HEK293 (cell line): ENCODE measurements around the gene NFIX.

Experiments
- BCL11A ChIP-seq: fragments of 450-650 bp; formaldehyde crosslinking; IDR thresholded peaks from 2 replicates; pipeline ENCODE4 v1.5.1; 2016; ENCODE audit warnings: low read depth, missing biosample characterization, missing genetic modification characterization
- GLIS1 ChIP-seq: fragments of 450-650 bp; formaldehyde crosslinking; IDR thresholded peaks from 2 replicates; pipeline ENCODE4 v1.5.1; 2016; ENCODE audit warnings: missing biosample characterization, missing genetic modification characterization
- HIC1 ChIP-seq: fragments of 450-650 bp; formaldehyde crosslinking; IDR thresholded peaks from 2 replicates; pipeline ENCODE4 v1.5.1; 2016; ENCODE audit warnings: missing biosample characterization, missing genetic modification characterization
- HOXA7 ChIP-seq: sonication (generic); formaldehyde crosslinking; IDR thresholded peaks from 2 replicates; pipeline ENCODE4 v1.8.1; 2022; ENCODE audit warnings: missing genetic modification reagents, borderline replicate concordance
- HOXC10 ChIP-seq: sonication (generic); formaldehyde crosslinking; IDR thresholded peaks from 2 replicates; pipeline ENCODE4 v1.8.1; 2023; ENCODE audit warnings: mild to moderate bottlenecking, missing genetic modification reagents
- KLF10 ChIP-seq: fragments of 450-650 bp; IDR thresholded peaks from 2 replicates; pipeline ENCODE4 v1.5.1; 2018; ENCODE audit warnings: missing biosample characterization, mild to moderate bottlenecking, missing genetic modification characterization
- KLF8 ChIP-seq: fragments of 450-650 bp; formaldehyde crosslinking; IDR thresholded peaks from 2 replicates; pipeline ENCODE4 v1.5.1; 2016; ENCODE audit warnings: missing biosample characterization, missing genetic modification characterization
- SCRT2 ChIP-seq: fragments of 450-650 bp; formaldehyde crosslinking; IDR thresholded peaks from 2 replicates; pipeline ENCODE4 v1.5.1; 2016; ENCODE audit warnings: missing biosample characterization, missing genetic modification characterization
- ZBTB17 ChIP-seq: fragments of 450-650 bp; formaldehyde crosslinking; IDR thresholded peaks from 2 replicates; pipeline ENCODE4 v1.5.1; 2016; ENCODE audit warnings: missing biosample characterization, missing genetic modification characterization
- ZBTB48 ChIP-seq: fragments of 450-650 bp; formaldehyde crosslinking; IDR thresholded peaks from 2 replicates; pipeline ENCODE4 v1.5.1; 2016; ENCODE audit warnings: missing biosample characterization, missing genetic modification characterization
- ZIC2 ChIP-seq: fragments of 450-650 bp; formaldehyde crosslinking; IDR thresholded peaks from 2 replicates; pipeline ENCODE4 v1.5.1; 2016; ENCODE audit warnings: missing biosample characterization, missing genetic modification characterization
- ZNF560 ChIP-seq: fragments of 450-650 bp; formaldehyde crosslinking; IDR thresholded peaks from 2 replicates; pipeline ENCODE4 v1.5.1; 2017; ENCODE audit warnings: missing biosample characterization, missing genetic modification characterization, borderline replicate concordance
- ZNF600 ChIP-seq: fragments of 450-650 bp; formaldehyde crosslinking; IDR thresholded peaks from 2 replicates; pipeline ENCODE4 v1.5.1; 2016; ENCODE audit warnings: missing biosample characterization, missing genetic modification characterization
- ZNF621 ChIP-seq: fragments of 450-650 bp; formaldehyde crosslinking; IDR thresholded peaks from 2 replicates; pipeline ENCODE4 v1.5.1; 2017; ENCODE audit warnings: missing biosample characterization, missing genetic modification characterization
- ZNF629 ChIP-seq: fragments of 450-650 bp; formaldehyde crosslinking; IDR thresholded peaks from 2 replicates; pipeline ENCODE4 v1.5.1; 2017; ENCODE audit warnings: missing biosample characterization, missing genetic modification characterization
- ZNF654 ChIP-seq: fragments of 450-650 bp; formaldehyde crosslinking; IDR thresholded peaks from 2 replicates; pipeline ENCODE4 v1.5.1; 2016; ENCODE audit warnings: low read depth, missing biosample characterization, missing genetic modification characterization
- ZNF660 ChIP-seq: fragments of 450-650 bp; IDR thresholded peaks from 2 replicates; pipeline ENCODE4 v1.5.1; 2018; ENCODE audit warnings: missing biosample characterization, mild to moderate bottlenecking, missing genetic modification characterization
- ZNF677 ChIP-seq: fragments of 450-650 bp; IDR thresholded peaks from 2 replicates; pipeline ENCODE4 v1.5.0; 2018; ENCODE audit warnings: missing biosample characterization, mild to moderate bottlenecking, missing genetic modification characterization, moderate library complexity
- ZNF692 ChIP-seq: fragments of 450-650 bp; formaldehyde crosslinking; IDR thresholded peaks from 2 replicates; pipeline ENCODE4 v1.5.1; 2016; ENCODE audit warnings: missing biosample characterization, missing genetic modification characterization
- ZNF76 ChIP-seq: fragments of 450-650 bp; formaldehyde crosslinking; IDR thresholded peaks from 2 replicates; pipeline ENCODE4; 2016; ENCODE audit warnings: low read depth, missing biosample characterization, missing genetic modification characterization, borderline replicate concordance
- ZSCAN23 ChIP-seq: fragments of 450-650 bp; formaldehyde crosslinking; IDR thresholded peaks from 2 replicates; pipeline ENCODE4 v1.5.1; 2016; ENCODE audit warnings: missing biosample characterization, missing genetic modification characterization
- ZSCAN30 ChIP-seq: fragments of 450-650 bp; IDR thresholded peaks from 2 replicates; pipeline ENCODE4 v1.5.1; 2018; ENCODE audit warnings: missing biosample characterization, mild to moderate bottlenecking, missing genetic modification characterization, moderate library complexity
- TF ChIP-seq, protein P1 (sequence below): fragments of 450-650 bp; formaldehyde crosslinking; IDR thresholded peaks from 2 replicates; pipeline ENCODE4 v1.5.1; 2016; ENCODE audit warnings: missing biosample characterization, missing genetic modification characterization
- TF ChIP-seq, protein P2 (sequence below): sonication (generic); formaldehyde crosslinking; IDR thresholded peaks from 2 replicates; pipeline ENCODE4 v1.8.1; 2022; ENCODE audit warnings: mild to moderate bottlenecking, moderate library complexity, missing genetic modification reagents
- TF ChIP-seq, protein P3 (sequence below): fragments of 450-650 bp; formaldehyde crosslinking; IDR thresholded peaks from 2 replicates; pipeline ENCODE4 v1.5.1; 2016; ENCODE audit warnings: missing biosample characterization, missing genetic modification characterization
- TF ChIP-seq, protein P4 (sequence below): fragments of 450-650 bp; formaldehyde crosslinking; IDR thresholded peaks from 2 replicates; pipeline ENCODE4 v1.5.1; 2016; ENCODE audit warnings: missing biosample characterization, missing genetic modification characterization

NFIX gene

DNA sequence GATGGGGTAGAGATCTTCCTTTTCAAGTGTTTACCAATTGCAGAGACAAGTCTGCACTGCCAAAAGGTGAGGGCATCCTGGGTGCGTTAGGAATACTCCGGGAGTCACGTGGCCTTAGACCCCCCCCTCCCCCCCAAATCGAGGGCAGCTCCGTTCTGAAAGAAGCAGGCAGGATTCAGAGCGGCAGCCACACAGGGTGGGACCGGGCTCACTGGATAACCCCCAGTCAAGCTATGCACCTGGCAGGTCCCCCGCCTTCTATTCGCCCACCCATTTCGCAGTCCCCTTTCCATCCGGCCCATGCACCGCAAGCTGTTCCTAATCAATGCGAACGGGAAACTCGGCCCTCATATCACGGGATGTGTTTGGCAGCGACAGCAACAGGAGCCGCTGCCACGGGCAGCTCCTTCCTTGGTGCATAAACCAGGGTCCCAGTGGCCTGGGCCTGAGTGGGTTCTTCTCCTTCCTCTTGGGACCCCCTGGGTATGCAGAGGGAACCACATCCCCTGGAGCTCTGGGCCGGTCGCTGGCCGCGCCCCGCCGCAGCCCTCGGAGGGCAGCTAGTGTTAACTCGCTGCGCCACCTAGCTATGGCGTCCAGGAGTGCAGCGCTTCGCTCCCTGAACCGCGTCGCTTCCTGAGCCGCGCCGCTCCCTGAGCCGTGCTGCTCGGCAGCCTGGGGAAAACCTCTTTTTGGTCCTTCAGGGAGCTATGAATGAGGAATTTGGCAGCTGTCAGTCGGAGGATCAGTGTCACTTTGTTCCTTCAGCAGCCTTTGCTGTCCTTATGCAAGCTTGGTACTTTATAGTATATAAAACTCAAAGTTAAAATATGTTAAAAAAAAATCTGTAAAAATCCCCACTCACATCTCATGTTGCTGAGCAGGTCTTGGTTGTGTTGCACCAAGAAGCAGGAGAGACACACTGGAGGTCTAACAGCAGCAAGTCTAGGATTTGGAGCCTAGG is 66.0 kb downstream of the NFIX start (continued):
- peak; percentile 60 for TF ChIP-seq ZBTB17
- TF ChIP-seq ZNF677 (tag by site-specific recombination) = no peak
- TF ChIP-seq ZNF660 (tag by site-specific recombination) = peak; percentile 69; the same call in 1 of the 2 replicates
- no peak for TF ChIP-seq ZNF560
- no peak for TF ChIP-seq ZSCAN23 (tag by site-specific recombination)
- TF ChIP-seq, protein P1, sequence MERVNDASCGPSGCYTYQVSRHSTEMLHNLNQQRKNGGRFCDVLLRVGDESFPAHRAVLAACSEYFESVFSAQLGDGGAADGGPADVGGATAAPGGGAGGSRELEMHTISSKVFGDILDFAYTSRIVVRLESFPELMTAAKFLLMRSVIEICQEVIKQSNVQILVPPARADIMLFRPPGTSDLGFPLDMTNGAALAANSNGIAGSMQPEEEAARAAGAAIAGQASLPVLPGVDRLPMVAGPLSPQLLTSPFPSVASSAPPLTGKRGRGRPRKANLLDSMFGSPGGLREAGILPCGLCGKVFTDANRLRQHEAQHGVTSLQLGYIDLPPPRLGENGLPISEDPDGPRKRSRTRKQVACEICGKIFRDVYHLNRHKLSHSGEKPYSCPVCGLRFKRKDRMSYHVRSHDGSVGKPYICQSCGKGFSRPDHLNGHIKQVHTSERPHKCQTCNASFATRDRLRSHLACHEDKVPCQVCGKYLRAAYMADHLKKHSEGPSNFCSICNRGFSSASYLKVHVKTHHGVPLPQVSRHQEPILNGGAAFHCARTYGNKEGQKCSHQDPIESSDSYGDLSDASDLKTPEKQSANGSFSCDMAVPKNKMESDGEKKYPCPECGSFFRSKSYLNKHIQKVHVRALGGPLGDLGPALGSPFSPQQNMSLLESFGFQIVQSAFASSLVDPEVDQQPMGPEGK (tag by site-specific recombination) = 0 out of 2 replicates have a peak, but pooled peaks have one; percentile 54
- TF ChIP-seq KLF8 (tag by site-specific recombination) = 0 out of 2 replicates have a peak, but pooled peaks have one; percentile 56
- TF ChIP-seq HOXC10 (CRISPR knock-in tag) = no peak
- TF ChIP-seq ZNF692 = 0 out of 2 replicates have a peak, but pooled peaks have one; percentile 54
- TF ChIP-seq, protein P2, sequence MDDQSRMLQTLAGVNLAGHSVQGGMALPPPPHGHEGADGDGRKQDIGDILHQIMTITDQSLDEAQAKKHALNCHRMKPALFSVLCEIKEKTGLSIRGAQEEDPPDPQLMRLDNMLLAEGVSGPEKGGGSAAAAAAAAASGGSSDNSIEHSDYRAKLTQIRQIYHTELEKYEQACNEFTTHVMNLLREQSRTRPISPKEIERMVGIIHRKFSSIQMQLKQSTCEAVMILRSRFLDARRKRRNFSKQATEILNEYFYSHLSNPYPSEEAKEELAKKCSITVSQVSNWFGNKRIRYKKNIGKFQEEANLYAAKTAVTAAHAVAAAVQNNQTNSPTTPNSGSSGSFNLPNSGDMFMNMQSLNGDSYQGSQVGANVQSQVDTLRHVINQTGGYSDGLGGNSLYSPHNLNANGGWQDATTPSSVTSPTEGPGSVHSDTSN (CRISPR knock-in tag) = no peak
- TF ChIP-seq ZSCAN30 (tag by site-specific recombination) = peak; percentile 86
- TF ChIP-seq GLIS1 (tag by site-specific recombination) = peak; percentile 87
- TF ChIP-seq, protein P3, sequence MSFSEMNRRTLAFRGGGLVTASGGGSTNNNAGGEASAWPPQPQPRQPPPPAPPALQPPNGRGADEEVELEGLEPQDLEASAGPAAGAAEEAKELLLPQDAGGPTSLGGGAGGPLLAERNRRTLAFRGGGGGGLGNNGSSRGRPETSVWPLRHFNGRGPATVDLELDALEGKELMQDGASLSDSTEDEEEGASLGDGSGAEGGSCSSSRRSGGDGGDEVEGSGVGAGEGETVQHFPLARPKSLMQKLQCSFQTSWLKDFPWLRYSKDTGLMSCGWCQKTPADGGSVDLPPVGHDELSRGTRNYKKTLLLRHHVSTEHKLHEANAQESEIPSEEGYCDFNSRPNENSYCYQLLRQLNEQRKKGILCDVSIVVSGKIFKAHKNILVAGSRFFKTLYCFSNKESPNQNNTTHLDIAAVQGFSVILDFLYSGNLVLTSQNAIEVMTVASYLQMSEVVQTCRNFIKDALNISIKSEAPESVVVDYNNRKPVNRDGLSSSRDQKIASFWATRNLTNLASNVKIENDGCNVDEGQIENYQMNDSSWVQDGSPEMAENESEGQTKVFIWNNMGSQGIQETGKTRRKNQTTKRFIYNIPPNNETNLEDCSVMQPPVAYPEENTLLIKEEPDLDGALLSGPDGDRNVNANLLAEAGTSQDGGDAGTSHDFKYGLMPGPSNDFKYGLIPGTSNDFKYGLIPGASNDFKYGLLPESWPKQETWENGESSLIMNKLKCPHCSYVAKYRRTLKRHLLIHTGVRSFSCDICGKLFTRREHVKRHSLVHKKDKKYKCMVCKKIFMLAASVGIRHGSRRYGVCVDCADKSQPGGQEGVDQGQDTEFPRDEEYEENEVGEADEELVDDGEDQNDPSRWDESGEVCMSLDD (tag by site-specific recombination) = no peak
- TF ChIP-seq ZNF600 (tag by site-specific recombination) = peak; percentile 71
- TF ChIP-seq HIC1 = no peak
- peak; percentile 87 for TF ChIP-seq ZNF654 (tag by site-specific recombination)
- TF ChIP-seq ZNF621 (tag by site-specific recombination) = no peak
- TF ChIP-seq, protein P4, sequence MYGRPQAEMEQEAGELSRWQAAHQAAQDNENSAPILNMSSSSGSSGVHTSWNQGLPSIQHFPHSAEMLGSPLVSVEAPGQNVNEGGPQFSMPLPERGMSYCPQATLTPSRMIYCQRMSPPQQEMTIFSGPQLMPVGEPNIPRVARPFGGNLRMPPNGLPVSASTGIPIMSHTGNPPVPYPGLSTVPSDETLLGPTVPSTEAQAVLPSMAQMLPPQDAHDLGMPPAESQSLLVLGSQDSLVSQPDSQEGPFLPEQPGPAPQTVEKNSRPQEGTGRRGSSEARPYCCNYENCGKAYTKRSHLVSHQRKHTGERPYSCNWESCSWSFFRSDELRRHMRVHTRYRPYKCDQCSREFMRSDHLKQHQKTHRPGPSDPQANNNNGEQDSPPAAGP = 0 out of 2 replicates have a peak, but pooled peaks have one; percentile 41
- TF ChIP-seq SCRT2 (tag by site-specific recombination) = peak; percentile 81
- TF ChIP-seq HOXA7 (CRISPR knock-in tag) = no peak
- TF ChIP-seq ZNF76 (tag by site-specific recombination) = 0 out of 2 replicates have a peak, but pooled peaks have one; percentile 17
- peak; percentile 77; the same call in 1 of the 2 replicates for TF ChIP-seq ZBTB48
- no peak for TF ChIP-seq BCL11A (tag by site-specific recombination)
- TF ChIP-seq ZNF629 (tag by site-specific recombination) = 0 out of 2 replicates have a peak, but pooled peaks have one; percentile 12
- peak; percentile 36; the same call in 1 of the 2 replicates for TF ChIP-seq ZIC2
- peak; percentile 18; the same call in 1 of the 2 replicates for TF ChIP-seq KLF10 (tag by site-specific recombination)
